Measurements from ENCODE around the gene IFI35. TPM values are rescaled to one million over a fixed set of nuclear protein-coding genes. Genes with fewer than 3 reads are reported as not detected.

IFI35 gene
- total and polyA plus RNA-seq, 2 of the 8 experiments (the other 6 are each of a cell fraction or from before 2014, with no cell fraction given): 2.5 to 4.7 TPM

DNA sequence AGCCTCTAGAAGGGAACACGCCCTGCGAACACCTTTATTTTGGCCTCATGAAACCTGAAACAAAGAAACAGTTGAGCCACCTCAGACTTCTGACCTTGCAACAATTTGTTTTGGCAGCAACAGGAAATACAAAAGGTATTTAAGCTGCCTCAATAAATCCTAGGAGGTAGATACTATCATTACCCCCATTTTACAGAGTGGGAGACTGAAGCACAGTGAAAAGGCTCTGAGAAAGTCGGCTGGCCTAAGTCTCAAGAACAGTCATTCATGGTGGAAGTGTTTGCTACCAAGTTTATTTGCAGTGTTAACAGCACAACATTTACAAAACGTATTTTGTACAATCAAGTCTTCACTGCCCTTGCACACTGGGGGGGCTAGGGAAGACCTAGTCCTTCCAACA, 37.4 kb downstream of the IFI35 start:
- no peaks in the 10 kb centered on the region for H3K79me1 ChIP-seq (ENCODE audit: low read depth, low read length)
- no peaks in the 10 kb centered on the region for H3K23me2 ChIP-seq (ENCODE audit: low read depth, low read length)
- H4K91ac ChIP-seq (replicated peaks; ENCODE audit: insufficient read length, low read length): no peak overlapping the region
- no peaks in the 10 kb centered on the region for H3K27me3 ChIP-seq (replicated peaks in 1 of 4; ENCODE audit: control insufficient read depth in 3 of 4, extremely low read depth in 1 of 4, insufficient read depth in 3 of 4, low read length in 3 of 4)
- no peak overlapping the region for H3K18ac ChIP-seq (ENCODE audit: extremely low read depth, low read length)
- no peak overlapping the region for H4K8ac ChIP-seq (ENCODE audit: extremely low read depth, insufficient read depth, low read length)
- no peak overlapping the region for H3K14ac ChIP-seq (ENCODE audit: insufficient read length)
- no peak overlapping the region for H2AK5ac ChIP-seq (ENCODE audit: low read depth, low read length)
- CTCF ChIA-PET (ENCODE audit: partially characterized antibody): interaction anchor here (1.0 to 3.1 kb wide), 5 partner anchors 9 to 38 kb away, joined by 3 to 21 read pairs (median 4); no protein-coding TSS in a partner anchor
- WGBS, 2 experiments (ENCODE audit: extremely low coverage in 1 of 2, insufficient coverage in 1 of 2, insufficient read length in 1 of 2, insufficient replicate concordance in 2 of 2, low coverage in 1 of 2, low lambda C conversion rate in 2 of 2, missing lambda C conversion rate in 1 of 2): 91% methylated on average over 4 of the region's 4 CpGs; no CpG with 5 or more reads in 1 of the 2 experiments
- H3K9ac ChIP-seq (replicated peaks in 1 of 4; ENCODE audit: extremely low read depth in 1 of 4, low read depth in 3 of 4, low read length in 3 of 4): no peak overlapping the region
- no peak overlapping the region for H4K5ac ChIP-seq (ENCODE audit: insufficient read length, low read depth, low read length)
- H2AFZ ChIP-seq (ENCODE audit: low read length): no peak overlapping the region
- POLR2A ChIA-PET (ENCODE audit: partially characterized antibody): interaction anchor here (1.1 to 2.0 kb wide), 3 partner anchors 9 to 46 kb away, joined by 3 to 8 read pairs (median 4); partner anchors contain the start of gene RPL27
- no peak for FAIRE-seq
- no peak overlapping the region for H2BK5ac ChIP-seq (ENCODE audit: low read depth, low read length)
- no peak overlapping the region for H3K4me3 ChIP-seq (ENCODE audit: extremely low read depth in 1 of 4, insufficient read depth in 2 of 4, low read depth in 3 of 4, low read length in 4 of 4)
- H2BK20ac ChIP-seq (ENCODE audit: low read length): no peak overlapping the region
- no peak overlapping the region for H3K4ac ChIP-seq (replicated peaks; ENCODE audit: insufficient read length, low read depth, low read length)
- H2BK12ac ChIP-seq (ENCODE audit: low read depth, low read length): no peak overlapping the region
- no peak overlapping the region for H3K23ac ChIP-seq (ENCODE audit: insufficient read length)
- H2BK120ac ChIP-seq (replicated peaks; ENCODE audit: low read depth, low read length): no peak overlapping the region
- H3K27ac ChIP-seq (ENCODE audit: low read depth, low read length): no peak overlapping the region
- H4K20me1 ChIP-seq (replicated peaks in 1 of 2; ENCODE audit: control insufficient read depth in 1 of 2, insufficient read depth in 2 of 2, low read length in 2 of 2): no peaks in the 10 kb centered on the region
- H3K4me2 ChIP-seq (ENCODE audit: insufficient read depth in 1 of 2, low read depth in 2 of 2, low read length in 2 of 2): no peak overlapping the region
- no peak overlapping the region for H2BK15ac ChIP-seq (ENCODE audit: low read length)
- no peak overlapping the region for H3K56ac ChIP-seq (replicated peaks; ENCODE audit: insufficient read length, low read depth, low read length)
- H3K36me3 ChIP-seq (ENCODE audit: control insufficient read depth in 2 of 4, insufficient read depth in 4 of 4, low read length in 3 of 4): peaks cover under 1 to 4% (median 2%) of the 10 kb centered on the region in 4 experiments; a peak in 4 of 8 replicates
- peaks cover 1 to 32% (median 22%) of the 10 kb centered on the region in 4 experiments for H3K4me1 ChIP-seq (replicated peaks in 1 of 4; ENCODE audit: control insufficient read depth in 3 of 4, insufficient read depth in 4 of 4, low read length in 3 of 4)
- TF ChIP-seq TBP (IDR thresholded peaks at IDR 0.05; ENCODE audit: low read depth, low read length): no peak
- H3K79me2 ChIP-seq (ENCODE audit: control insufficient read depth in 1 of 2, insufficient read depth in 2 of 2, low read length in 2 of 2): no peaks in the 10 kb centered on the region
- no peaks in the 10 kb centered on the region for H3K9me3 ChIP-seq (ENCODE audit: insufficient read depth in 2 of 2, low read depth in 1 of 2, low read length in 1 of 2)
- DNase-seq (ENCODE audit: low read depth in 1 of 2, low spot score in 2 of 2): no peak

Measured in H1 (cell line).